OCI-LY7 (cell line): Measurements from ENCODE around the gene DCAF5. TPM values are rescaled to one million over a fixed set of nuclear protein-coding genes. Genes with fewer than 3 reads are reported as not detected.

Experiments used
- BruUV-seq: library from RNA; stranded (reverse); fragments of 400-500 nt; replicated peaks from 2 replicates; lab custom pipeline; 2021; lab: Mats Ljungman, UMichigan
- CTCF ChIA-PET: fragments of 300-600 bp; sonication (Branson Sonifier 250); formaldehyde crosslinking; loops from one replicate; lab custom pipeline; 2022; ENCODE audit warnings: antibody characterized with exemption; ENCODE audit not compliant: unreplicated experiment; lab: Charles Lee
- POLR2A ChIA-PET: fragments of 300-600 bp; sonication (Branson Sonifier 250); formaldehyde crosslinking; loops from one replicate; lab custom pipeline; 2022; ENCODE audit warnings: antibody characterized with exemption; lab: Charles Lee
- DNase-seq: peaks from one replicate; pipeline ENCODE4 v3.0.0-alpha.2; 2015; ENCODE audit warnings: low spot score
- H2AFZ ChIP-seq: fragments of 200-600 bp; sonication (generic), shearing (Covaris generic); 2 replicates; pipeline ENCODE4 v1.6.1; 2014; ENCODE audit warnings: mild to moderate bottlenecking, antibody characterized with exemption, low read length, moderate library complexity
- H3K27ac ChIP-seq: fragments of 200-600 bp; sonication (generic); 2 replicates; pipeline ENCODE4 v1.5.1; 2014; ENCODE audit warnings: mixed run types, low read depth, mild to moderate bottlenecking, moderate library complexity, low read length, inconsistent platforms; ENCODE audit not compliant: poor library complexity, severe bottlenecking
- H3K36me3 ChIP-seq: fragments of 200-600 bp; sonication (generic); 2 replicates; pipeline ENCODE4 v1.6.1; 2014; ENCODE audit warnings: mild to moderate bottlenecking, antibody characterized with exemption, low read length, moderate library complexity, mixed read lengths; ENCODE audit not compliant: insufficient read depth
- H3K4me1 ChIP-seq: fragments of 200-600 bp; sonication (generic); 2 replicates; pipeline ENCODE4 v1.5.1; 2014; ENCODE audit warnings: mild to moderate bottlenecking, low read length; ENCODE audit not compliant: insufficient read depth, poor library complexity, severe bottlenecking
- H3K4me2 ChIP-seq: fragments of 200-600 bp; sonication (generic); 2 replicates; pipeline ENCODE4 v1.6.1; 2014; ENCODE audit warnings: mild to moderate bottlenecking, low read length
- H3K4me3 ChIP-seq: fragments of 200-600 bp; sonication (generic); 2 replicates; pipeline ENCODE4 v1.5.1; 2014; ENCODE audit warnings: mild to moderate bottlenecking, low read depth, low read length; ENCODE audit not compliant: poor library complexity, severe bottlenecking
- H3K79me2 ChIP-seq: fragments of 200-600 bp; sonication (generic); 2 replicates; pipeline ENCODE4 v1.6.1; 2016; ENCODE audit warnings: low read depth, mild to moderate bottlenecking, low read length, moderate library complexity, mixed read lengths; ENCODE audit not compliant: insufficient read depth
- H3K9me2 ChIP-seq: fragments of 200-600 bp; sonication (generic); 2 replicates; pipeline ENCODE4 v1.6.1; 2016; ENCODE audit warnings: mild to moderate bottlenecking, low read length, mixed read lengths; ENCODE audit not compliant: insufficient read depth
- H3K9me3 ChIP-seq: fragments of 200-600 bp; sonication (generic); 2 replicates; pipeline ENCODE4 v1.6.1; 2014; ENCODE audit warnings: mild to moderate bottlenecking, mixed run types, low read length, mixed read lengths
- H4K20me1 ChIP-seq: fragments of 200-600 bp; sonication (generic); 2 replicates; pipeline ENCODE4 v1.6.1; 2014; ENCODE audit warnings: mild to moderate bottlenecking, antibody characterized with exemption, low read length, moderate library complexity, mixed read lengths; ENCODE audit not compliant: insufficient read depth
- CTCF ChIP-seq: fragments of 200-600 bp; sonication (generic); conservative IDR thresholded peaks from 2 replicates; pipeline ENCODE4 v1.5.1; 2014; ENCODE audit warnings: mild to moderate bottlenecking, antibody characterized with exemption, low read length, moderate library complexity, mixed read lengths
- EZH2phosphoT487 ChIP-seq: fragments of 200-600 bp; sonication (generic); IDR thresholded peaks from 2 replicates; pipeline ENCODE4 v1.6.1; 2018; ENCODE audit warnings: low read depth, borderline replicate concordance, mild to moderate bottlenecking, mixed run types, antibody characterized with exemption, low read length, moderate library complexity, mixed read lengths
- intact Hi-C: fragments of 100-400 bp; cut with micrococcal nuclease; formaldehyde crosslinking; loops from one replicate; pipeline ENCODE4 v1.10.0; 2022; ENCODE audit not compliant: unreplicated experiment
- total RNA-seq, 2 experiments: library from RNA; depleted of rRNA in 1 of 2; stranded (reverse); fragments of >200 nt in 1 of 2; shearing (Covaris generic) in 1 of 2; gene quantifications; 2 replicates each; pipeline ENCODE4 v1.2.3, GENCODE V29; 2014 to 2022

The DCAF5 gene
- total RNA-seq, 2 experiments from 2014 or later, result 23.1 to 46.0 TPM

GRCh38 chr14:69117020-69117767 is 35.7 kb downstream of the DCAF5 start:
- CTCF ChIA-PET, result interaction anchor here (0.6 kb wide), 1 partner anchor 12 kb away, joined by 3 read pairs; no protein-coding TSS in a partner anchor
- Histone ChIP-seq H3K36me3 (peaks cover 88% of the 10 kb centered on the region), H3K4me3 (no peak overlapping the region), H4K20me1 (no peaks in the 10 kb centered on the region), H3K4me1 (peaks cover 5% of the 10 kb centered on the region), H3K27ac (no peak overlapping the region), H3K9me2 (no peaks in the 10 kb centered on the region), H3K79me2 (no peaks in the 10 kb centered on the region), H3K9me3 (no peaks in the 10 kb centered on the region), H3K4me2 (no peak overlapping the region), H2AFZ (no peak overlapping the region)
- POLR2A ChIA-PET, result interaction anchor here (1.3 kb wide), 1 partner anchor 13 kb away, joined by 3 read pairs; no protein-coding TSS in a partner anchor
- DNase-seq, result no peak
- no peak for TF ChIP-seq CTCF
- no peak for TF ChIP-seq EZH2phosphoT487
- no TSS peak for BruUV-seq
- intact Hi-C loops, result no loop called here

- TF ChIP-seq CTCF, result no peak
- TF ChIP-seq EZH2phosphoT487, result no peak
- Histone ChIP-seq H3K79me2 (no peaks in the 10 kb centered on the region), H3K9me3 (no peaks in the 10 kb centered on the region), H3K4me1 (peaks cover 5% of the 10 kb centered on the region), H4K20me1 (no peaks in the 10 kb centered on the region), H3K4me3 (no peak overlapping the region), H3K4me2 (no peak overlapping the region), H3K36me3 (peaks cover 92% of the 10 kb centered on the region), H3K9me2 (no peaks in the 10 kb centered on the region), H2AFZ (no peak overlapping the region), H3K27ac (no peak overlapping the region)
- intact Hi-C loops, result no loop called here
- POLR2A ChIA-PET, result interaction anchor here (0.7 kb wide), 1 partner anchor 701 kb away, joined by 3 read pairs; no protein-coding TSS in a partner anchor
- CTCF ChIA-PET, result no interaction called here
- BruUV-seq, result no TSS peak
- no peak for DNase-seq
These were observed 37.3 kb downstream of the DCAF5 start for GRCh38 chr14:69115407-69116185.
